Pancreas (tissue), 10 donors: ENCODE results near the gene FAT1. TPM values are rescaled to one million over a fixed set of nuclear protein-coding genes. Genes with fewer than 3 reads are reported as not detected.
"Not testable (repeated sequence)": the region's sequence is repeated elsewhere in the genome, so short reads cannot be mapped to it uniquely, and the experiment has no call there.

Source experiments
- ATAC-seq, 4 donors: fragments of 200-7000 bp; cut with Tn5 transposase; one replicate each; pipeline versions ENCODE4 v1.8.0 to v1.9.1; 2020; ENCODE audit warnings: mild to moderate bottlenecking in 4 of 4, moderate library complexity in 4 of 4
- DNase-seq, 6 donors: peaks; one replicate each; pipeline ENCODE4 v3.0.0-alpha.2; 2020
- FAIRE-seq: peaks from 2 replicates; lab custom pipeline; 2012; peaks lifted over from hg19 to GRCh38; lab: Jason Lieb, UNC
- H3K27ac ChIP-seq, 4 donors: fragments of 200-600 bp; sonication (generic); 1 replicate in 3 of 4; 2 replicates in 1 of 4; pipeline versions ENCODE4 v1.5.0 to v1.8.0; 2020
- H3K27me3 ChIP-seq, 4 donors: fragments of 200-600 bp; one replicate each; pipeline ENCODE4 v1.8.0; 2021
- H3K36me3 ChIP-seq, 3 donors: fragments of 200-600 bp; sonication (generic) in 1 of 3; one replicate each; pipeline versions ENCODE4 v1.5.0 to v1.8.0; 2020 to 2021
- H3K4me1 ChIP-seq, 3 donors: fragments of 200-600 bp; one replicate each; pipeline ENCODE4 v1.8.0; 2021
- H3K4me3 ChIP-seq, 4 donors: fragments of 200-600 bp; sonication (generic) in 2 of 4; one replicate each; pipeline versions ENCODE4 v1.5.0 to v1.8.0; 2020 to 2021
- H3K9me3 ChIP-seq, 4 donors: fragments of 200-600 bp; one replicate each; pipeline ENCODE4 v1.8.0; 2021
- CTCF ChIP-seq, 4 donors: fragments of 200-600 bp; sonication (generic) in 3 of 4; IDR thresholded peaks; one replicate each; pipeline versions ENCODE4 v1.5.0 to v1.8.0; 2021; ENCODE audit warnings: antibody characterized with exemption in 4 of 4
- WGBS, 2 donors: extraction: QIAGEN DNeasy Blood & Tissue Kit; methylation state at CpG; one replicate each; pipeline ENCODE4 v1.1.7; 2013; 5-methylcytosine and 5-hydroxymethylcytosine counted together
- intact Hi-C, 3 donors: fragments of 100-400 bp; cut with DNase I; formaldehyde crosslinking; loops; one replicate each; pipeline versions ENCODE4 v1.11.1 to v1.14.2; 2022
- polyA plus RNA-seq, 2 donors: library from polyadenylated mRNA; stranded (reverse); fragments of 200-250 nt; gene quantifications; one replicate each; pipeline ENCODE4 v1.2.3, GENCODE V29; 2013
- total RNA-seq, 6 donors: library from RNA; stranded (reverse); fragmentation: NEBNext Ultra II Directional in 4 of 6; extraction: Animal tissue kit (Norgen Biotek cat#: 25700) in 4 of 6; gene quantifications; one replicate each; pipeline versions ENCODE4 v1.2.1 to v1.2.4, GENCODE V29; 2021 to 2023
- donor health status: healthy with polysubstance abuse.
- donor health status: DM: no; HTN: no; CAD: no; lungs with moderate emphysema.
- donor health status: DM: no; HTN: no; CAD: no.
- donor health status: control.
- donor health status: control.
- donor health status: Bipolar disorder and iron deficiency.
- donor health status: DM: yes; HTN: yes; CAD: no.
- donor health status: DM: no; HTN: no; CAD: no.
- donor health status: DM: no; HTN: no; CAD: no.
- donor health status: DM: yes; HTN: yes; CAD: no.

FAT1 gene
- total and polyA plus RNA-seq, 8 donors: 16.9 to 91.6 (median 59.3) TPM

GRCh38 chr4:186758929-186759682 is 35.5 kb upstream of the FAT1 start:
- FAIRE-seq (no peak), ATAC-seq (no peak), DNase-seq (peak in 1 of 6 donors; percentile 25)
- no peaks in the 10 kb centered on the region for H3K27me3 ChIP-seq
- 92 to 96% methylated on average over 35 of the region's 35 CpGs for WGBS, 2 donors
- TF ChIP-seq CTCF (IDR thresholded peaks at IDR 0.05): no peak
- H3K4me3 ChIP-seq: no peak overlapping the region
- no peaks in the 10 kb centered on the region for H3K4me1 ChIP-seq
- no peaks in the 10 kb centered on the region for H3K36me3 ChIP-seq
- H3K27ac ChIP-seq: no peak overlapping the region
- intact Hi-C loops: no loop called here
- H3K9me3 ChIP-seq: no peaks in the 10 kb centered on the region

GRCh38 chr4:186757696-186758355 is 34.2 kb upstream of the FAT1 start:
- intact Hi-C loops: no loop called here
- Histone ChIP-seq H3K36me3 (no peaks in the 10 kb centered on the region), H3K9me3 (no peaks in the 10 kb centered on the region), H3K4me1 (no peaks in the 10 kb centered on the region), H3K27me3 (no peaks in the 10 kb centered on the region), H3K4me3 (no peak overlapping the region), H3K27ac (no peak overlapping the region)
- DNase-seq: no peak
- no peak for ATAC-seq
- FAIRE-seq: no peak
- WGBS, 2 donors: 85 to 91% methylated on average over 13 of the region's 13 CpGs
- TF ChIP-seq CTCF (IDR thresholded peaks at IDR 0.05): no peak

- H3K9me3 ChIP-seq, intact Hi-C loops, H3K4me1 ChIP-seq, DNase-seq, FAIRE-seq, H3K27ac ChIP-seq, H3K36me3 ChIP-seq, H3K4me3 ChIP-seq, H3K27me3 ChIP-seq, ATAC-seq: not testable (repeated sequence)
- 89 to 96% methylated on average over 5 of the region's 5 CpGs for WGBS, 2 donors
These were observed 32.9 kb upstream of the FAT1 start for GRCh38 chr4:186756550-186756949.

GRCh38 chr4:186755550-186756519 is 32.2 kb upstream of the FAT1 start:
- TF ChIP-seq CTCF (IDR thresholded peaks at IDR 0.05): no peak
- DNase-seq: no peak
- FAIRE-seq: no peak
- H3K36me3 ChIP-seq: no peaks in the 10 kb centered on the region
- no peaks in the 10 kb centered on the region for H3K27me3 ChIP-seq
- H3K4me3 ChIP-seq: no peak overlapping the region
- intact Hi-C loops: no loop called here
- H3K9me3 ChIP-seq: no peaks in the 10 kb centered on the region
- H3K4me1 ChIP-seq: no peaks in the 10 kb centered on the region
- 89 to 92% methylated on average over 8 of the region's 8 CpGs for WGBS, 2 donors
- no peak overlapping the region for H3K27ac ChIP-seq
- no peak for ATAC-seq

GRCh38 chr4:186754976-186755375 is 31.3 kb upstream of the FAT1 start:
- Histone ChIP-seq H3K27me3 (no peaks in the 10 kb centered on the region), H3K27ac (no peak overlapping the region), H3K9me3 (no peaks in the 10 kb centered on the region), H3K36me3 (no peaks in the 10 kb centered on the region), H3K4me1 (no peaks in the 10 kb centered on the region), H3K4me3 (no peak overlapping the region)
- TF ChIP-seq CTCF (IDR thresholded peaks at IDR 0.05): no peak
- intact Hi-C loops: no loop called here
- WGBS, 2 donors: 75% methylated on average over 10 of the region's 10 CpGs
- ATAC-seq (no peak), FAIRE-seq (no peak), DNase-seq (no peak)
